ENCODE measurements around the gene MGA. TPM values are rescaled to one million over a fixed set of nuclear protein-coding genes. Genes with fewer than 3 reads are reported as not detected.

The MGA gene
- total RNA-seq, 4 donors from 2014 or later: 25.3 to 39.4 (median 31.5) TPM

DNA sequence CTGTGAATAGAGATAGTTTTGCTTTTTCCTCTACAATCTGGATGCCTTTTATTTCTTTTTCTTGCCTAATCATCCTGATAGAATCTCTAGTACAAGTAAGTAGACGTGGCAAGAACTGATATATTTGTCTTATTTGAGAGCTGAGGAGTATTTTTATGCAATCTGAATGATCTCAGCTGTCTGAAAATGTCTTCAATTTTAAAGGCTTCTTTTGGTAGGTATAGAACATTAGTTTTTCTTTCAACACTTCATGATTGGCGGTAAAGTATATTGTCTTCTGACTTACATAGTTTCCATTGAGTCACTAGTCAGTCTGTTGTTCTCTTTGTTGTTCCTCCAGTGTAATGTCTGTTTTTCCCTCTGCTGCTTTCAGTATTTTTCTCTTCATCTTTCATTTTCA is 31.3 kb downstream of the MGA start:
- TF ChIP-seq EP300 (IDR thresholded peaks at IDR 0.05): no peak
- TF ChIP-seq, protein P1, sequence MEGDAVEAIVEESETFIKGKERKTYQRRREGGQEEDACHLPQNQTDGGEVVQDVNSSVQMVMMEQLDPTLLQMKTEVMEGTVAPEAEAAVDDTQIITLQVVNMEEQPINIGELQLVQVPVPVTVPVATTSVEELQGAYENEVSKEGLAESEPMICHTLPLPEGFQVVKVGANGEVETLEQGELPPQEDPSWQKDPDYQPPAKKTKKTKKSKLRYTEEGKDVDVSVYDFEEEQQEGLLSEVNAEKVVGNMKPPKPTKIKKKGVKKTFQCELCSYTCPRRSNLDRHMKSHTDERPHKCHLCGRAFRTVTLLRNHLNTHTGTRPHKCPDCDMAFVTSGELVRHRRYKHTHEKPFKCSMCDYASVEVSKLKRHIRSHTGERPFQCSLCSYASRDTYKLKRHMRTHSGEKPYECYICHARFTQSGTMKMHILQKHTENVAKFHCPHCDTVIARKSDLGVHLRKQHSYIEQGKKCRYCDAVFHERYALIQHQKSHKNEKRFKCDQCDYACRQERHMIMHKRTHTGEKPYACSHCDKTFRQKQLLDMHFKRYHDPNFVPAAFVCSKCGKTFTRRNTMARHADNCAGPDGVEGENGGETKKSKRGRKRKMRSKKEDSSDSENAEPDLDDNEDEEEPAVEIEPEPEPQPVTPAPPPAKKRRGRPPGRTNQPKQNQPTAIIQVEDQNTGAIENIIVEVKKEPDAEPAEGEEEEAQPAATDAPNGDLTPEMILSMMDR (IDR thresholded peaks at IDR 0.05): no peak
- TF ChIP-seq POLR2AphosphoS5 (IDR thresholded peaks at IDR 0.05): no peak
- no peak for TF ChIP-seq POLR2A (IDR thresholded peaks at IDR 0.05; ENCODE audit: low read depth)
- DNase-seq (ENCODE audit: extremely low spot score): no peak
- no peaks in the 10 kb centered on the region for H3K27me3 ChIP-seq
- intact Hi-C loops (cut with DNase I): no loop called here
- WGBS: 82% methylated on average over 2 of the region's 2 CpGs
- H3K4me1 ChIP-seq: peaks cover 9 to 22% (median 18%) of the 10 kb centered on the region in 4 donors
- H3K36me3 ChIP-seq: peaks cover 0 to 2% (median 0%) of the 10 kb centered on the region in 4 donors
- H3K27ac ChIP-seq (replicated peaks in 1 of 4): no peak overlapping the region
- H3K9me3 ChIP-seq: no peaks in the 10 kb centered on the region
- H3K4me3 ChIP-seq: no peak overlapping the region

DNA sequence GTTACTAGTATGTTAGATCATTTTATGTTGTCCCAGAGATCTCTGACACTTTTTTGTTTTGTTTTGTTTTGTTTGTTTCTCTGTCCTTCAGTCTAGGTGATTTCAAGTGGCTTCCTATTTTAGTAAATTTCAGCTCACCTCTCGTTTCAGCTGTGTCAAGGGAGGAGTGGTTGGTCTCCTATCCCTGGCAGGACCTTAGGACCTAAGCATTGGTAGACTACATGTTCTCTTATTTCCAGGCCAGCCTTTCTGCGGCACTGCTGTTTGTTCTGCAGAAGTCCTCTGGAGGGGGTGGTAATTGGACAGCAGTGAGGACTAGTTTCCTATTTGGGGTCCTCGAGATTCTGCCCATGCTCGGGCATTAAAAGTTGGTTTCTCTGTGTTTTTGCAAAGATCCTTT is 31.8 kb downstream of the MGA start:
- peaks cover 9 to 26% (median 21%) of the 10 kb centered on the region in 4 donors for H3K4me1 ChIP-seq
- H3K9me3 ChIP-seq: no peaks in the 10 kb centered on the region

DNA sequence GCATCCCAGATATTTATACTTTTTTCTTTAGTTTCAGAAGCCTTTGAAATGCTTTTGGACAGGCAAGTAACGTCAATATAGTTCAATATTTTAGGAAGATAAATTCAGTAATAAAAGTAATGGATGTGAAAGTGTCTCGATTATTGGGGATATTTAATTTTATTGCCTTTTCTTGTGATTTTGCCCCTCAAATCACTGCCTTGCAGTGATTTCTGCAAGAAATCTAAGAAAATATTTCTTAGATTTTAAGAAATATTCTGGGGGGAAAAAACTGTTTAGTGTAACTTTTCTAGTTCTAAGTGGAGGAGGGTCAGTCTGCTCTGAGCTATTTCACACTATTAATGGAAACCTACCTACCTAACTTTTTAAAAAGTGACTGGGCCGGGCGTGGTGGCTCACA is 33.6 kb downstream of the MGA start:
- Histone ChIP-seq H3K9me3 (no peaks in the 10 kb centered on the region), H3K27me3 (no peaks in the 10 kb centered on the region), H3K36me3 (peaks cover 0 to 9% (median 2%) of the 10 kb centered on the region in 4 donors), H3K4me1 (peaks cover 9 to 24% (median 17%) of the 10 kb centered on the region in 4 donors), H3K27ac (replicated peaks in 1 of 4) (no peak overlapping the region), H3K4me3 (no peak overlapping the region)
- TF ChIP-seq, protein P1 (IDR thresholded peaks at IDR 0.05): no peak
- TF ChIP-seq POLR2AphosphoS5 (IDR thresholded peaks at IDR 0.05) (no peak), POLR2A (IDR thresholded peaks at IDR 0.05; ENCODE audit: low read depth) (no peak), EP300 (IDR thresholded peaks at IDR 0.05) (no peak)
- 85% methylated on average over 4 of the region's 4 CpGs for WGBS
- no peak for DNase-seq (ENCODE audit: extremely low spot score)
- intact Hi-C loops (cut with DNase I): no loop called here

More for the DNA sequence above, 31.8 kb downstream of the MGA start:
- intact Hi-C loops (cut with DNase I): no loop called here
- 80% methylated on average over 4 of the region's 4 CpGs for WGBS
- Histone ChIP-seq H3K4me3 (no peak overlapping the region), H3K27ac (replicated peaks in 1 of 4) (no peak overlapping the region), H3K27me3 (no peaks in the 10 kb centered on the region), H3K36me3 (peaks cover 0 to 6% (median 2%) of the 10 kb centered on the region in 4 donors)
- TF ChIP-seq, protein P1 (IDR thresholded peaks at IDR 0.05): no peak
- TF ChIP-seq EP300 (IDR thresholded peaks at IDR 0.05) (no peak), POLR2AphosphoS5 (IDR thresholded peaks at IDR 0.05) (no peak)
- DNase-seq (ENCODE audit: extremely low spot score): no peak

DNA sequence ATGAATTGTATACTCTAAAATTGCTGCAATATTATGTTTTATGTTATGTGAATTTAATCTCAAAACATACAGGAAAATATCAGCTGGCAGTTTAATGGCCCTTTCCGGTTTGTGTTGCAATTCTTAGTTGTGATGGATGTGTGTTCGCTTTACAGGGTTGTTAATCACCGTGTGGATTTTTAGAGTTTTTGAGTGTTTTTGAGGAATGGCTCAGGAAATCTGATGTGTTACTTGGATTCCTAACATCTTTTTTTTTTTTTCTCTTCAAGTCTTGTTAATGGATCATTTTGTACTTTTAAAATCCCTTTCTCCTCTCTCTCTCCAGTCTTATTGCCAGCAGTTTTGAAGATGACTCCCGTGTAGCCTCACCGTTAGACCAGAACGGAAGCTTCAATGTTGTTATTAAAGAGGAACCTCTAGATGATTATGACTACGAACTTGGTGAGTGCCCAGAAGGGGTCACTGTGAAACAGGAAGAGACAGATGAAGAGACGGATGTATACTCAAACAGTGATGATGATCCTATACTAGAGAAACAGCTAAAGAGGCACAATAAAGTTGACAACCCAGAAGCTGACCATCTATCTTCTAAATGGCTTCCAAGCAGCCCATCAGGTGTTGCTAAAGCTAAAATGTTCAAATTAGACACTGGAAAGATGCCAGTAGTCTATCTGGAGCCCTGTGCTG is 35.7 kb downstream of the MGA start:
- DNase-seq (ENCODE audit: extremely low spot score): no peak
- Histone ChIP-seq H3K4me1 (peaks cover 9 to 21% (median 14%) of the 10 kb centered on the region in 4 donors), H3K27ac (replicated peaks in 1 of 4) (no peak overlapping the region), H3K4me3 (no peak overlapping the region), H3K9me3 (no peaks in the 10 kb centered on the region), H3K27me3 (no peaks in the 10 kb centered on the region), H3K36me3 (peaks cover 0 to 25% (median 13%) of the 10 kb centered on the region in 4 donors)
- 52% methylated on average over 8 of the region's 8 CpGs for WGBS
- intact Hi-C loops (cut with DNase I): no loop called here
- TF ChIP-seq POLR2A (IDR thresholded peaks at IDR 0.05; ENCODE audit: low read depth) (no peak), POLR2AphosphoS5 (IDR thresholded peaks at IDR 0.05) (no peak), EP300 (IDR thresholded peaks at IDR 0.05) (no peak)
- TF ChIP-seq, protein P1 (IDR thresholded peaks at IDR 0.05): no peak

Measured in esophagus muscularis mucosa (tissue), 4 donors.